ENCODE data around the gene LYST. TPM values are rescaled to one million over a fixed set of nuclear protein-coding genes. Genes with fewer than 3 reads are reported as not detected.

Gene LYST
- polyA plus RNA-seq, 1 donor from 2014 or later, result 23.4 TPM

- Histone ChIP-seq H3K9me2 (ENCODE audit: insufficient read depth, low read length) (no peaks in the 10 kb centered on the region), H3K4me2 (ENCODE audit: low read length) (no peak overlapping the region), H3K27ac (ENCODE audit: low read length) (no peak overlapping the region), H3K27me3 (ENCODE audit: insufficient read depth, low read depth, low read length) (no peaks in the 10 kb centered on the region), H3K9me3 (ENCODE audit: low read length) (no peaks in the 10 kb centered on the region), H3F3A (ENCODE audit: insufficient read depth, low read length, poor library complexity, severe bottlenecking) (no peaks in the 10 kb centered on the region), H2AFZ (ENCODE audit: low read depth, low read length) (no peak overlapping the region), H3K79me2 (replicated peaks; ENCODE audit: insufficient read depth, low read length) (no peaks in the 10 kb centered on the region), H3K36me3 (ENCODE audit: insufficient read depth, low read length) (peaks cover 26% of the 10 kb centered on the region), H3K9ac (ENCODE audit: low read length) (no peak overlapping the region), H3K4me3 (ENCODE audit: low read length) (no peak overlapping the region), H4K20me1 (ENCODE audit: insufficient read depth) (no peaks in the 10 kb centered on the region)
- TF ChIP-seq REST (IDR thresholded peaks at IDR 0.05; ENCODE audit: borderline replicate concordance) (no peak), RAD21 (conservative IDR thresholded peaks at IDR 0.05) (no peak)
Measured at GRCh38 chr1:235724730-235725129, 142.0 kb downstream of the LYST start.

GRCh38 chr1:235722858-235723257, 143.8 kb downstream of the LYST start:
- H3K27me3 ChIP-seq (ENCODE audit: insufficient read depth, low read depth, low read length), result no peaks in the 10 kb centered on the region
- TF ChIP-seq EZH2 (IDR thresholded peaks at IDR 0.05; ENCODE audit: borderline replicate concordance, insufficient read depth, low read length, poor library complexity, severe bottlenecking) (no peak), MXI1 (conservative IDR thresholded peaks at IDR 0.05; ENCODE audit: poor library complexity, severe bottlenecking) (no peak), RAD21 (conservative IDR thresholded peaks at IDR 0.05) (no peak)
- no peak overlapping the region for H3K4me3 ChIP-seq (ENCODE audit: low read length)
- no peaks in the 10 kb centered on the region for H3K9me3 ChIP-seq (ENCODE audit: low read length)
- no peaks in the 10 kb centered on the region for H3K9me2 ChIP-seq (ENCODE audit: insufficient read depth, low read length)
- no peaks in the 10 kb centered on the region for H4K20me1 ChIP-seq (ENCODE audit: insufficient read depth)
- H3F3A ChIP-seq (ENCODE audit: insufficient read depth, low read length, poor library complexity, severe bottlenecking), result no peaks in the 10 kb centered on the region
- H2AFZ ChIP-seq (ENCODE audit: low read depth, low read length), result no peak overlapping the region
- no peak overlapping the region for H3K9ac ChIP-seq (ENCODE audit: low read length)
- no peak overlapping the region for H3K4me2 ChIP-seq (ENCODE audit: low read length)
- H3K79me2 ChIP-seq (replicated peaks; ENCODE audit: insufficient read depth, low read length), result no peaks in the 10 kb centered on the region
- H3K27ac ChIP-seq (ENCODE audit: low read length), result no peak overlapping the region
- peaks cover 21% of the 10 kb centered on the region for H3K36me3 ChIP-seq (ENCODE audit: insufficient read depth, low read length)

- no peak overlapping the region for H3K27ac ChIP-seq (ENCODE audit: low read length)
- no peak overlapping the region for H2AFZ ChIP-seq (ENCODE audit: low read depth, low read length)
Measured at GRCh38 chr1:235721982-235722381, 144.7 kb downstream of the LYST start.

More at GRCh38 chr1:235721982-235722381, 144.7 kb downstream of the LYST start:
- no peak overlapping the region for H3K4me2 ChIP-seq (ENCODE audit: low read length)
- no peaks in the 10 kb centered on the region for H4K20me1 ChIP-seq (ENCODE audit: insufficient read depth)
- no peaks in the 10 kb centered on the region for H3K79me2 ChIP-seq (replicated peaks; ENCODE audit: insufficient read depth, low read length)
- no peaks in the 10 kb centered on the region for H3K9me2 ChIP-seq (ENCODE audit: insufficient read depth, low read length)
- no peaks in the 10 kb centered on the region for H3F3A ChIP-seq (ENCODE audit: insufficient read depth, low read length, poor library complexity, severe bottlenecking)
- peaks cover 21% of the 10 kb centered on the region for H3K36me3 ChIP-seq (ENCODE audit: insufficient read depth, low read length)
- no peak overlapping the region for H3K4me3 ChIP-seq (ENCODE audit: low read length)
- H3K27me3 ChIP-seq (ENCODE audit: insufficient read depth, low read depth, low read length), result no peaks in the 10 kb centered on the region
- no peaks in the 10 kb centered on the region for H3K9me3 ChIP-seq (ENCODE audit: low read length)
- H3K9ac ChIP-seq (ENCODE audit: low read length), result no peak overlapping the region
- TF ChIP-seq POLR2AphosphoS5 (IDR thresholded peaks at IDR 0.05) (no peak), SMC3 (conservative IDR thresholded peaks at IDR 0.05; ENCODE audit: poor library complexity) (no peak), EZH2 (IDR thresholded peaks at IDR 0.05; ENCODE audit: borderline replicate concordance, insufficient read depth, low read length, poor library complexity, severe bottlenecking) (no peak), CTCF (IDR thresholded peaks at IDR 0.05; ENCODE audit: poor library complexity, severe bottlenecking) (no peak), MXI1 (conservative IDR thresholded peaks at IDR 0.05; ENCODE audit: poor library complexity, severe bottlenecking) (no peak), RAD21 (conservative IDR thresholded peaks at IDR 0.05) (no peak), EP300 (conservative IDR thresholded peaks at IDR 0.05; ENCODE audit: poor library complexity, severe bottlenecking) (no peak), REST (IDR thresholded peaks at IDR 0.05; ENCODE audit: borderline replicate concordance) (no peak), TAF1 (IDR thresholded peaks at IDR 0.05; ENCODE audit: low read depth) (no peak)

Data from neural cell (in vitro differentiated cells).